SK-N-MC (cell line): Measurements from ENCODE around the gene ADAMTS7.

Experiments
- EZH2 ChIP-seq: fragments of 200-600 bp; sonication (generic); IDR thresholded peaks from one replicate; pipeline ENCODE4 v1.6.1; 2017; ENCODE audit warnings: antibody characterized with exemption
- FOXP2 ChIP-seq: optimal IDR thresholded peaks from 2 replicates; pipeline ENCODE3; 2011; ENCODE audit warnings: mild to moderate bottlenecking, moderate library complexity; ENCODE audit not compliant: insufficient read depth; ENCODE audit errors: extremely low read length, control extremely low read depth
- POLR2AphosphoS5 ChIP-seq: IDR thresholded peaks from 2 replicates; pipeline ENCODE4 v1.6.1; 2012; ENCODE audit warnings: mild to moderate bottlenecking, low read depth, low read length, borderline replicate concordance

GRCh38 chr15:78715930-78716329, 95.3 kb downstream of the ADAMTS7 start:
- no peak for TF ChIP-seq EZH2
- TF ChIP-seq POLR2AphosphoS5 = no peak
- no peak for TF ChIP-seq FOXP2
